GM18498 (cell line): ENCODE data around the gene LHCGR.
A peak's percentile ranks its signal among the peaks of the same experiment; 100 is the strongest.
"Not testable (repeated sequence)": the region's sequence is repeated elsewhere in the genome, so short reads cannot be mapped to it uniquely, and the experiment has no call there.

Experiments
- ATAC-seq: cut with Tn5 transposase; IDR thresholded peaks from one replicate; pipeline ENCODE4 v1.9.1; 2021; ENCODE audit warnings: mild to moderate bottlenecking, moderate library complexity; ENCODE audit not compliant: unreplicated experiment

The LHCGR gene

DNA sequence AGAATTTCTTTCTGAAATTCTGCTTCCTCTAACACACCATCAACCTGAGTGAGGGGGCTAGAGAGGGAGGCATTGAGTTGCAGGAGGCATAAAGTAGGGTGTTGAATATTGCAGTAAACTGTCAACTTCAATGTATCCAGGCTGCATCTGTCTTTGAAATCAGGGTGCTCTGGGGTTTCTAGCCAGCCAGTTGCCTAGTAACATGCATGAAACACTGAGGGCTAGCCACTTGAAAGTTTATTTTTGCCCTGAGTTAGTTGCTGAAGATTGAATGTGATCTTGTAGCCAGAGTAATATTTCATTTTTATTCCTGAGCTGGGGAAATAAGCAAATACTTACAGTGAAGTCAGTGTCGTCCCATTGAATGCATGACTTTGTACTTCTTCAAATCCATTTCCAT lies 41.9 kb downstream of the LHCGR start:
- no peak for ATAC-seq

- ATAC-seq = no peak
These were observed 43.4 kb downstream of the LHCGR start for GRCh38 chr2:48712151-48712550.

DNA sequence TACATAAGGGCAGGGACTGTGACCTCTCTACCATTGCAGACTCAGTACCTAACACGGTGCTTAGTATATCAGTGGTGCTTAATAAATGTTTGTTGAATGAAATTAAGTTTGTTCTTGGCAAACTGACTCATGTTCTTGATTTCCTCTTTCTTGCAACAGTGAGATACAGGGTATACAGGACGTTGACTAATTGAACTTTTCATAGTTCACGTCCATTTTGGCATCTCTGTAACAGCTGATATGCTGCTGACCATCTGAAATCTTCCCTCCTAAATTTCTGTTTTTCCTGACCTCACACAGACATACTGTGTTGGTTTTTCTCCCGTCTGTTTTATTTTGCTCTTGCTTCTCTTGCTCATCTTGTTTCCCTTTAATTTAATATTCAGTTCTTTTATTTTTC lies 44.2 kb downstream of the LHCGR start:
- ATAC-seq = no peak

DNA sequence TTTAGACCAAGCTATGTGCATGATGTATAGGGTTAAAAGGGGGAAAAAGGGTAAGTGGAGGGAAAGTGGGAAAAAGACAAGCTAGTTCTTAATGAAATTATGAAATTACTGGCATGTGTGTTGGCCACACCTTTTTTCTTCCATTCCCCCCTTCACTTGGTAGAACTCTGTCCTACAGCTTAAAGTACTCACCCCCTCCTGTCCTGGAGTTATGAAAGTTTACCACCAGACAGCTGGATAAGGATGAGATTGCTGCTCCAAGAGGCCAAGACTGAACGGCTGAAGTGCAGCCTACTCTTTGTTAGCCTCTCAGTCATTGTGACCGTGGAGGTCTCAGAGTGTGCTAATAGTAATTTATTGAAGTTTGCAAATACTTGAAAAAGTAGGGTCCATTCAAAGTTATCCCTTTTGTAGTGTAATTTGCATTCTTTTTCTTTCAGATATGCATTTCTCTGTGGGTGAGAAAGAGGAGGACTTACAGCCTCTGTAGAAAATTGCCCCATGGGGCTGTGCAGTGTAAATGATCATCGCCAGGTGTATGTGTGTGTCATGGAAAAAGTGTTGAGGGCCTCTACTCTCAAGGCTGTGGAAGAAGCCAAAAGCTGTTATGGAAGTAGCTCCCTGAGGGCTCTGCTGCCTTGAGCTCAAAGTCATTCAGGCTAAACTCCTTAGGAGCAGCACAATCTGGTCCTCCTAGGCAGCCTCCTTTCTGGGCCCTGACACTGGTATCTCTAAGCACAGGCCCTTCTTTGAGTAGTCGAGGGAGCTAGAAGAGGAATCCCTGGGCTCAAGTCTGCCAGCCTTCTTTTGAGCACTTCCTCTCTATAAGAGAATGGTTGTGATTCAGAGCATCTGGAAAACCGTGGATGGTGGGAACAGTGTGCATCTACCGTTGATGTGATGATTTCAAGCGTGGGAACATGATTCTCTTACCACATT lies 46.2 kb downstream of the LHCGR start:
- no peak for ATAC-seq

DNA sequence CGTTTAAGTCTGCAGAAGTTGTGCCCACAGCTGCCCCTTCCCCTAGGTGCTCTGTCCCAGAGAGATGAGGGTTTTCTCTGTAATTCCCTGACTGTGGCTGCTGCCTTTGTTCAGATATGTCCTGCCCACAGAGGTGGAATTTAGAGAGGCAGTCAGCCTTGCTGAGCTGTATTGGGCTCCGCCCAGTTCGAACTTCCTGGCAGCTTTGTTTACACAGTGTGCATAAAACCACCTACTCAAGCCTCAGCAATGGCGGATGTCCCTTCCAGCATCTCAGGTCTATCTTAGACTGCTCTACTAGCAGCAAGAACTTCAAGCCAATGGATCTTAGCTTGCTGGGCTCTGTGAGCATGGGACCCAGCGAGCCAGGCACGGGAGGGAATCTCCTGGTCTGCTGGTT lies 48.1 kb downstream of the LHCGR start:
- ATAC-seq = no peak

GRCh38 chr2:48703621-48704020 lies 51.9 kb downstream of the LHCGR start:
- not testable (repeated sequence) for ATAC-seq

DNA sequence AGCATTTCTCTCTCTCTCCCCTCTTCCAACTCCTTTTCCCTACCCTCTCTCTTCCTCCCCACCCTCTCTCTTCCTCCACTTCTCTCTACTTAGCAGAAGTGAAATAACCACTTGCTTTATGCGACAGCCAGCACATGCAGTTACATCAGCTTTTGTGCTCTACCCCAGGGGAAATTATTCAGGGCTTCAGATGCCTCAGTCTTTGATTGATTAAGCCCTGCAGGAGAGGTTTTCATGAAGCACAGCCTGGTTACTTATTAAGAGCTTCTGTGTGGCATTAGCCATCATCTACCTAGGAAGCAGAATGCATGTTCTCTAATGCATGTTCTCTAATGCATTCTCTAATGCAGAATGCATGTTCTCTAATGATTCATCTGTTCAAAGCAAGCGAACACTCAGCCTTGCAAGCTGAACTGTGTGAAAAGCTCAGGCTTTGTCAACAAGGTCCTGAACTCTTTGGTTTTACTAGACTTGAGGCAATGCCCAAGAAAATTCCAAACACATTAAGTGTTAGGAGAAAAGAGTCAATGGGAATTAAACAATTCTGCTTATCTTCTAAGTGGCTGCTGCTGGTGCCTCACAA lies 56.1 kb downstream of the LHCGR start:
- ATAC-seq = no peak

GRCh38 chr2:48696881-48697280 lies 58.6 kb downstream of the LHCGR start:
- ATAC-seq = no peak

GRCh38 chr2:48695991-48696390 lies 59.5 kb downstream of the LHCGR start:
- ATAC-seq = no peak

DNA sequence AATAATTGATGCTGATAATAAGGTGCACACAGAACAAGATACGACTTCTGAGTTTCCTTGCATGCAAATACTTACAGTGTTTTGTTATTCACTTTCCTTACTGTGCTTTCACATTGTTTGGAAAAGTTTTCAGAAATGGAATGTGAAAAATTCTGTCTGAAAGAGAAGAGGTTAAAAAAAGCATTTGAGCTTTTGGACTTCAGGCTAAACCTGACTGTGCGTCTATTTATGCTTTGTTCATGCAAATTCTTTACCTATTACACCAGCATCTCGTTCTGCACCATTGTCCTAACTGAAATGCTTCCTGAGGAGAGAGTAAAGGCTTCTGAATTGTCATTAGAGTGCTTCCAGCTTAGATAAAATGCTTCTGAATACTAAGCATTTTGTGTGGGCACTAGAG lies 61.4 kb downstream of the LHCGR start:
- ATAC-seq = no peak

DNA sequence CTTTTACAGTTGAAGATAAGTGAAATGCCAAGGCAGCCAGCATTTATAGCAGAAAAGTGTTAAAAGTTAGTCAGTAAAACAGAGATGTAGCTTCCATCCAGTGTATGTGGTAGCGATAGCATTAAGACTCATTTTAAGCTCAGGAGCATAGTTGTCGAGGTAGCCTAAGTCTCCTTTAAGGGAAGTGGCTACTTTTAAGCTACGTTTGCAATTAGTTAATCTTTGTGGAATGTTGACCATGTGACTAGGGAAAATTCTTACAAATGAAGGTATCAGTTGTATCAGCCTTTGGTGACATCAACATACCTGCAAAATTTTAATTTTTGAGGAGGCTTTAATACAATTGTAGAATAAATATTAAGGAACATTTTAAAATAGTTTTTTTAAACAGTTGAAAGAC lies 61.9 kb downstream of the LHCGR start:
- no peak for ATAC-seq

GRCh38 chr2:48693066-48693465 lies 62.5 kb downstream of the LHCGR start:
- ATAC-seq = no peak

- ATAC-seq = no peak
These were observed 63.4 kb downstream of the LHCGR start for GRCh38 chr2:48691935-48692691.

GRCh38 chr2:48685126-48685525 lies 70.4 kb downstream of the LHCGR start:
- no peak for ATAC-seq

DNA sequence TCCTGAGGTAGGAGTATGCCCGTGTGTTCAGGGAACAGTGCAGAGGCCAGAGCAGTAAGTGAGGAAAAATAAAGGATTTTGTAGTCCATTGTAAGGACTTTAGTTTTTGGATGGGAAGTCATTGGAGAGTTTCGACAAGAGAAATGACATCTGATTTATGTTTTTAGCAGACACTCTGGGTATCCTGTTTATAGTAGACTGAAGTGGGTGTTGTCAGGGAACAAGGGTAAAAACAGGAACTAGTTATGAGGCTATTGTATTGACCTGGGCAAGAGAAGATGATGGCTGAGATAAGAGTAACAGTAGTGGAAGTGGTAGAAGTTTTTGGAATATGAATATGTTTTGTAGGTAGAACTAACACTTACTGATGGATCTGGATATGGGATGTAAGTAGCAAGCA lies 78.1 kb downstream of the LHCGR start:
- ATAC-seq = no peak

GRCh38 chr2:48674933-48675332 lies 80.6 kb downstream of the LHCGR start:
- no peak for ATAC-seq

DNA sequence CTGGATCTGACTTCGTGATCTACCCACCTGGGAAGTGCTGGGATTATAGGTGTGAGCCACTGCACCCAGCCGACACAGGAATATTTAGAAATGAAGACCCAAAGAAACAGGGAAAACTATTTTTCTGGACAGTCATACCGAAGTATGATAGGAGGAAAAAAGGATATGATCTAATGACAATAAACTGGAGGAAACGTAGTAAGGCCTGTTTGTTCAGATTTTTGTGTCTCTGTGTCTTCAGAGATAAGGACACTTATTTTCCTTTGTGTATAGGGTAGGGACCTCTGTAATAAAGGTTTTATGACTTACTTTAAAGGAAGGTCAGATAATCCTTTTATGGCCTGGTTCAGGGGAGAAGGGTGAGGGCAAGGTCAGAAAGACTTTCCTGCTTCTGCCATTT lies 81.9 kb downstream of the LHCGR start:
- no peak for ATAC-seq

- ATAC-seq = peak; percentile 91
These were observed 86.5 kb downstream of the LHCGR start for GRCh38 chr2:48668992-48669391.

GRCh38 chr2:48651158-48651790 lies 104.2 kb downstream of the LHCGR start:
- ATAC-seq = no peak

DNA sequence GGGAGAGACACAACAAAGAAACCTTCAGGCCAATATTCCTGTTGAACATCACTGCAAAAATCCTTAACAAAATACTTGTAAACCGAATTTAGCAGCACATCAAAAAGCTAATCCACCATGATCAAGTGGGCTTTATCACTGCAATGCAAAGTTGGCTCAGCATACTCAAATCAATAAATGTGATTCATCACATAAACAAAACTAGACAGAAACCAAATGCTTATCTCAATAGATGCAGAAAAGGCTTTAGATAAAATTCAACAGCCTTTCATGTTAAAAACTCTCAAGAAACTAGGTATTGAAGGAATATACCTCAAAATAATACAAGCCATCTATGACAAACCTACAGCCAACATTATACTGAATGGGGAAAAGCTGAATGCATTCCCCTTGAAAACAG lies 117.3 kb downstream of the LHCGR start:
- no peak for ATAC-seq
